Erythroblast (primary cell): Measurements from ENCODE around the gene GCH1.

Source experiments
- GATA1 ChIP-seq: IDR thresholded peaks from 2 replicates; pipeline ENCODE4 v1.6.1; 2011; ENCODE audit warnings: low read depth, mild to moderate bottlenecking, control low read depth, low read length, moderate library complexity
- POLR2A ChIP-seq: IDR thresholded peaks from 2 replicates; pipeline ENCODE4 v1.6.1; 2011; ENCODE audit warnings: mild to moderate bottlenecking, low read length

- TF ChIP-seq POLR2A (no peak), GATA1 (no peak)
Measured at GRCh38 chr14:54844479-54844878, 58.1 kb downstream of the GCH1 start.
